GM21737 (cell line): ENCODE measurements around the gene DUSP10.

Experiments used
- ATAC-seq: cut with Tn5 transposase; IDR thresholded peaks from one replicate; pipeline ENCODE4 v1.9.1; 2021; ENCODE audit warnings: mild to moderate bottlenecking, moderate library complexity; ENCODE audit not compliant: unreplicated experiment

Gene DUSP10

DNA sequence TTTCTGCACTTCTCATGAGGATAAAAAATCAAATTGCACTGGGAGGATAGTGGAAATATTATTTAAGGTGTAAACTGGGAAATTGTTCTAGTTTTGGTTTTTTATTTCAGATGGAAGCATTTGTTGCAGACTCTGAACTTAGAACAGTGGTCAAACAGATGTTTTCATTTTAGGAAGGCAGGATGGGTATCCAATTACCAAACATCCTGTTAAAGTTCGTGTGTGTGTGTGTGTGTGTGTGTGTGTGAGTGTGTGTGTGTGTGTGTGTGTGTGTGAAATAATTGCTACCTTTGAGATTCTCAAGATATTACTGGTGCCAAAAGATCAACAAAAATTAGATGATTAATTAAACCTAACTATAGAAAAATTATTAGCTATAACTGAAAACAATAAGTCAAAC, 24.3 kb upstream of the DUSP10 start:
- no peak for ATAC-seq

DNA sequence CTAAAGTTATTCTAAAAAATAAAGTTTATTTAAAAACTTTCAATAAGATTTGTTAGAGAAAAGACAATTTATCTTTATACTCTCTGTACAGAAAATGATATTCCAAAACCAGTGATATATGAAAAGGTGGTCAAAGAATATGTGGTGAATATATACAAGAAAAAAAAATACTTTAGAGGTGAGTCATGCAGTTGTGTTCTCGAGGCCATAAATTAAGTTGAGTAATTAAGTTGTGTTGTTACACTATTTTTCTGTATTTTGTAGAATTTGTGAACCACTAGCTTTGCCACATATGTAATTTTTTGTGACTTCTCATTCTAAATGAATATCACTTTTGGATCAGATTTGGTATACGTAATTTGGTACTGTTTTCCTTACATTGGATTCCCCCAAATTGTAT, 23.6 kb upstream of the DUSP10 start:
- no peak for ATAC-seq

- no peak for ATAC-seq
Measured at GRCh38 chr1:221762121-221762520, 20.2 kb upstream of the DUSP10 start.

DNA sequence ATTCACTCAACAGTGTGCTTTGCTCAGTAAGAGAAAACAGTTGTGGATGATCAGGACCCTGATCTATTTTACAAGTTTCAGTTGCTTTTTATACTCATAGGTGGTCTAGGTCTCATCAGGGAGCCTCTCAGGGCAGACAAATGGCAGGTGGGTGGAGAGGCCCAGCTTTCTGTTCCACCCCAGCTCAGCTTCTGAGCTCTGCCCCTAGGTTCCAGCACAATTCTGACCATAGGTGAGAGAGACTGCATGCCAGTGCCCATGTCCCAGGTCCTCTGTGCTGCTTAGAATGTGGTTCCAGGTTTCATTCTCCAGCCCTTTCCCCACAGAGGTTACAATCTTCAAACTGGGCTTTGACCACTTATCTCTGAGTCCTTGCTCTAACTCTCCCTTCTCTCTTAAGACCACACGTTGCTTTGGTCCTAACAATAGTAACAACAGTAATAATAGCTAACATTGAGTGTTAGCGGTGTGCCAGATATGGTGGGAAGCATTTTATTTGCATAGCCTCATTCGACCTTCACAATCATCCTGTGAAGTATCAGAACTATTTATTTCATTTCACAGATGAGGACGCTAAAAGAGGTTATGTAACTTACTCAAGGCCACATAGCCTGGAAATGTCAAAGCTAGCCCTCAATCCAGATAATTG, 19.6 kb upstream of the DUSP10 start:
- ATAC-seq: peak; percentile 52

DNA sequence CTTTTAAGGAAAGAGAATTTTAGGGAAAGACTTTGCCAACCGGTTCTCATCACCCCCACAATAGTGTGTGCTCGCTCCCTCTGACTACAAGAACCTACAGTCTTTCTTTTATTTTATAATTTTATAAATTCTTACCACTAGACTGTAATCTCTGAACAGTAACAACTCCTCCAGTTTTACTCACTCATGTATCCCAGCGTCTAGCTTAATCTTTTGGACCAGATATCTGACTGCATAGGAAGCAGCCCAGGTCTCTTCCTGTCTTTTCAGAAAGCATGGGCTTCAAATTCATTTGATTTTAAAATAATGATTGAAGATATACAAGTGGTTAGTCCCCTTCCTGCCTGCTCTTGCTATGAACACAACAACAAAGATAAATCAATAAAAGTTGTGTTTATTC, 19.0 kb upstream of the DUSP10 start:
- no peak for ATAC-seq

GRCh38 chr1:221759436-221759835, 17.5 kb upstream of the DUSP10 start:
- ATAC-seq: no peak

DNA sequence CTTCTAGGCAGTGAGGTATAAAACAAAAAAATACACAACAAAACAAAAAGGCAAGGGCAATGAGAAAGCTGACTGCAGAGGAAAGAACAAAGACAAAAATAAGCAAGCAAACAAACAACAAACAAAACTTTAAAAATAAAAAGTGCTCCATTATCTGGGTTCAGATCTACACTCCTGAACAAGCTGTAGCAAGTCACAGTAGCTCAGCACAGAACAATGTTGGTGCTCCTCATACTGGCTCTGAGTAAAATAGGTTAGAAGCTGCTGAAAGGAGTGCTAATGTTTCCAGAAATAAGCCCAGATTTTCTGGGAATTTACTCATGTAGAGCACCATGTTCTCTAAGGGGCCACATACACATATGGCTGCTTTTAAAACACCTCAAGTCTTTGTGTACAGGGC, 16.6 kb upstream of the DUSP10 start:
- ATAC-seq: no peak

DNA sequence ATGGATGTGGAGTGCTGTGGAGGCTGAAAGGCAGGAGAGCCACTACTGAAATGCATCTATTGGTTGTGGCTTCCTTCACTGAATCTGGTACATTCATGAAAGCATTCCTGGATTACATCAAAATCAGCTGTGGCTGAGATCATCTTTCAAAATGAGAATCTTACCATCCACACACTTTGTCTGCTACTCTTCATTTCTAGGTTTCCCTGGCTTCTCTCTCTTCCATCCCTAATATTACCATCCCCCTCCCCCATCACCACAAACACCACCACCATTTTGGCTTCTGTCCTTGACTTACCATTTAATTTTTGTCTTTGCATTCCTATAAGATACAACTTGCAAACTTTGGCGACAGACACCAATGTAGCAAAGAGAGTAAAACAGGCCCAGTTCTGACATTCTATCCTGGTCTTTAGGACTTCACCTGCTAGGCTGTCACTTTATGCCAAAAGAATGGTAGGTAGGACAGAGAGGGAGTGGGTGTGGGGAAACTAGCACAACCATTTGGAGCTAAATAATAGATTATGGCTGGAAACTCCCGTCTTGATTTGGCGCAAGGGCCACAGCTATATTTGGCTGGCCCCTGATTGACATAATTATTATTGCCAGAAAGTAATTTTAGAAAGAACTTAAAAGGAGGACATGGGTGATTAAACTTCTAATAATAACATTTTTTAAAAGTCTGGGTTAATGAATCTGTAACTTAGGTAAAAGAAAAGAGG, 15.1 kb upstream of the DUSP10 start:
- ATAC-seq: no peak

GRCh38 chr1:221753828-221754188, 11.9 kb upstream of the DUSP10 start:
- ATAC-seq: peak; percentile 20

DNA sequence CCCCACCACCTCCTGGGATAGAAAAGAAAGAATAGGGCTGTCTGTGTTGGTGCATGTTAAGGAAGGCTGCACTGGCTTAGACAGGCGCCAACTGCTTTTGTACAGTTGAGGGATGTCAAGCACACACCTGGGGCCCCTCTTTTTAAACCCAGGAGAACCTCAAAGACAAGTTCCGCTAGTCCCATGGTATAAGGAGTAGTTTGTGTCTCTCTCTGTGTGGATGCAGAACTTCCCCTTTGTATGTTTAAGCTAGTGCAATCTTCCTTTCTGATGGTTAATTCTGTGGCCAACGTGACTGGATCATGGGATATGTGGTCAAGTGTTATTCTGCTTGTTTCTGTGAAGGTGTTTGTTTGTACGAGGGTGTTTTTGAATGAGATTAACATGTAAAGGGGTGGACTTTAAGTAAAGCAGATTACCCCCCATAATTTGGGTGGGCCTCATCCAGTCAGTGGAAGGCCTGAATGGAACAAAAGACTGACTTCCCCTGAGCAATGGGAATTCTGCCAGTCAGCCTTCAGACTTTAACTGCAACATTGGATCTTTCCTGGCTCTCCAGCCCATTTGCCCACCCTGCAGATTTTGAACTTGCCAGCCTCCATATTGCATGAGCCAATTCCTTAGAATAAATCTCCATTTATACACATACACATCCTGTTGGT, 9.5 kb upstream of the DUSP10 start:
- ATAC-seq: no peak

DNA sequence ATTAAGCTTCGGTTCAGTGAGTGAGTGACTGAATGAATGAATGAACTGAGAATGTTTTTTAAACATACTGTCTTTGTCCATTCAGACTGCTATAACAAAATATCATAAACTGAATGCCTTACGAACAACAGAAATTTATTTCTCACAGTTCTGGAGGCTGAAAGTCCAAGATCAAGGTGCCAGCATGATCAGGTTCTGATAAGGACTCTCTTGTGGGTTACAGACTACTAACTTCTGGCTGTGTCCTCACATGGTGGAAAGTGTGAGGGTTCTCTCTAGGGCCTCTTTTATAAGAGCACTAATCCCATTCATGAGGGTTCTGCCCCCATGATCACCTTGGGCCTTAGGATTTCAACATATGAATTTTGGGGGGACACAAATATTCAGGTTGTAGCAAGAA, 7.1 kb upstream of the DUSP10 start:
- no peak for ATAC-seq

- ATAC-seq: no peak
Measured at GRCh38 chr1:221747839-221748238, 6.0 kb upstream of the DUSP10 start.

DNA sequence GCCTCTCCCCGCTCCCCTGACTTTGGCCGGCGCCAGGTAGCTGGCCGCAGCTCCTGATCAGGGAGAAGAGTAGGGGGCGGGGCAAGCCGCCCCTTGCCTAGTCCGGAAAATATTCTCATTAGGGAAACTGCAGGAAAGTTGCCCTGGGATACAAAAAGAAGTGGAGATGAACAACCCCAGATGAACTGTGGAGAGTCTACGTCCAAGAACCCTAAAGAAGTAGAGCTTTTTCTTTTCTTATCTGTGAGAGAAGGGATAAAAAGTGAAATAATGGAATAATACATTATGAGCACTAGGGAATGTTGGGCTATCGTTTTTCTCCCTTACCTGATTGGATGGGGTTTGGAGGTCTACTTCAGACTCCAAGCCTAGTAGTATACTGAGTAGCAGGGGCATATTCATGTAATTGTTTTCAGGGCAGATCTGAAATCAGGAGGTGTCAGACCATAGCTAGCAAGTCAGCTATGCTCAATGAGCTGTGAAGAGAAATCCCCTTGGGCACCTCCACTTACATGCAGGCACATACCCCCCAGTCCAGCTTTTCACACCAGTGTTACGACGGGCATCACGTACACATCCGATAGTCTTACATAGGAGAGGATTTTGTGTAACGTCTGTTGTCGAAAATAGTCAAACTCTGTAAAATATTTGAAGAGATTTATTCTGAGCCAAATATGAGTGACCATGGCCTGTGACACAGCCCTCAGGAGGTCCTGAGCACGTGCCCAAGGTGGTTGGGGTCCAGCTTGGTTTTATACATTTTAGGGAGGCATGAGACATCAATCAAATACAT, 1.7 kb upstream of the DUSP10 start:
- ATAC-seq: peak; percentile 15

GRCh38 chr1:221742555-221743415, 896 bp upstream of the DUSP10 start:
- ATAC-seq: peak; percentile 50

DNA sequence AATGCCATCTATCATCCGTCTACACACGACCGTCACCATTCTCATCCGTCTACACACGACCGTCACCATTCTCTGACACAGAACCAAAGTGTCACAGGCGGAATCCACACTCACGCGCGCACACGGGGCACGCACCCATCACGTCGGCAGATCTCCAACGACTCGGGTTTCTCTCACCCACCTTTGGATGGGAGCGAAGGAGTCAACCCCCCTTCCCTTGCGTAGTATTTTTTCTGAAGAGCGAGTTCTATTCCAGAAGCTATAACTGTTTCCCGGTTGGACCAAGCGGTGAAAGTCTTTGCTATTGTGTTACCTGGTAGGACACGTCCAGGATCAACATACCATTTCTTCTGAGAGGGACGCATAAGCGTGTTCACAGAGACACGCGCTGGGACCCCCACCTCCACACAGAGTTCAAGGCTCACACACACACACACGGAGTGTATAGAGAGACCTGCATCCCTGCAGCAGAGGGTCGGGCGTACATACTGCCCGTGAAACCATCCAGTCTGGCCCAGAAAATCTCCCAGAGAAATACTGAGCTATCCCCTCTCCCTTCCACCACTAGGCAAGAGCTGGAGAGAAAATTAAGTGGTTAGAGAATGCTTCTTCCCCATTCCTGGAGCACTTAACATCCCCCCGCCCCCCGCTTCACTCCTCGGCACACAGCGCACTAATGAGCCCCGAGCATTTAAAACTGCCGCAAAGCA, 741 bp downstream of the DUSP10 start:
- ATAC-seq: no peak

DNA sequence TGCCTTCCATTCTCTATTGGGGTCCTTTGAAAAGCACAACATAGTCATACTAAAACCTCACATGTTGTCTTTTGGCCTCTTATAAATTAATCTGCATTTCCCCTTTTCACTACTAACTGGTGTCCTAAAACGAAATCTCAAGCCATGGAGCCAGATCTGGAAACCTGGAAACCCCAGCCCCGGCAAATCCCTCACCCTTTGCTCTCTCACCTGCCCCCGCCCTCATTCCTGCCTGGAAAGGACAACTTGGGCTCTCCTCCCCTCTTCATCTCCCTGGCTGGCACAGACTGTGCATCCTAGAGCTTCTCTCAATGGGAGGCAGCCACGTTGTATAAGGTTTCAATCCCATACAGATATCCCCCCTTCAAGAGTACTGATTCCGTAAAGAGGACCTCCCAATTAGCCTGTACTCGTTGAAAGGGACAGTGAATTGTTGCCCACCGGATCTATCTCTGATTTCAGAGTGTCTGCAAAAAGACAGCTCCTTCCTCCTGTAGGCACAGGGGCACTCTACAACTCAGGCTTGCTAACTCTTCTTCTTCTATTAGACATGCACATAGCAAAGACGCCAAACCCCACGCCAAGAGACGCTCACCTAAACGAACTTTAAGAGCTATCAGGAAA, 1.4 kb downstream of the DUSP10 start:
- ATAC-seq: no peak

DNA sequence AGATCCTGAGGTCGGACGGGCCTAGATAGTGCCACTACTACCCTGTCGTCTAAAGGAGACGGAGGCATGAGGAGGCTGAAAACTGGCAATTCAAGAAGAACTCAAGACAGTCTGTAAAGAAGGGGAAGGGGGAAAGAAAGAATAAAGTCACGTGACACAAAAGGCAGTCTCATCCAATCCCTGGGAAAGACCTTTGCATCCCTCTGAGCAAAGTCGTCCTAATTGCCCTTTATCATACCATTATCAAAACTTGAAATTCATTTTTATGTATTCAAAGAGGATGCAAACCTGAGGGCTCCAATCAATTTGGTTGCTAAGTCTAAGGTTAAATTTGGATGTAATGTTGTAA, 2.2 kb downstream of the DUSP10 start:
- no peak for ATAC-seq

GRCh38 chr1:221739018-221739676, 2.7 kb downstream of the DUSP10 start:
- ATAC-seq: no peak

DNA sequence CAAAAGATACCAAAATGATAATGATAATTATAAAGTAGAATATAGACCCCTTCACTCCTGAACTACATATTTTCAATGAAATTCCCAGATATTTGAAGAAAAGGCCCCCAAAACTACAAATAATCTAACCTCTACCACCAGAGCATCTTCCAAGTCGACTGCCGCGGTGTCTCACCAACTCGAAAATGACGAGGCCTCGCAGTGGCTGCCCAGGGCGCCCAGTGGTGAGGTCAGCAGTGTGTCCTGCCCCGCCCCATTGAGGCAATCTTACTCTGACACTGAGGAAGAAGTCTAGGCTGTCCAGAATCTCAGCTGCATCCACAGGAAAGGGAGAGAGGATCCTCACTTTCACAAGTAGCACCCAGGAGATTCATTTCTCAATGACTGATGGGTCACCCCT, 5.2 kb downstream of the DUSP10 start:
- no peak for ATAC-seq
